K562 (cell line): ENCODE data around the gene APPL2. TPM values are rescaled to one million over a fixed set of nuclear protein-coding genes. Genes with fewer than 3 reads are reported as not detected.

Experiments
- ATAC-seq: fragments of 200-7000 bp; cut with Tn5 transposase; 3 replicates; pipeline ENCODE4 v1.9.1; 2020; ENCODE audit warnings: moderate library complexity
- BruUV-seq: library from RNA; stranded (reverse); fragments of 400-500 nt; replicated peaks from 2 replicates; lab custom pipeline; 2021; lab: Mats Ljungman, UMichigan
- CTCF ChIA-PET: fragments of 300-600 bp; formaldehyde crosslinking; extraction: SDS; loops from one replicate; lab custom pipeline; 2021; ENCODE audit warnings: low intra/inter-chr PET ratio; lab: Yijun Ruan, JAX
- POLR2A ChIA-PET: fragments of 300-600, 350-650 bp; sonication (Branson Sonifier 250); formaldehyde crosslinking; extraction: SDS; loops from one replicate; lab custom pipeline; 2021; ENCODE audit warnings: antibody characterized with exemption, inconsistent platforms; lab: Yijun Ruan, JAX
- DNase-seq, 4 experiments: peaks; one replicate each; pipeline versions ENCODE4 v3.0.0 to v3.0.0-alpha.2; 2011 to 2018; ENCODE audit warnings: low spot score in 3 of 4, mixed read lengths in 3 of 4; ENCODE audit errors: extremely low read depth in 1 of 4
- FAIRE-seq: peaks from 2 replicates; lab custom pipeline; 2011; peaks lifted over from hg19 to GRCh38; lab: Jason Lieb, UNC
- H2AFZ ChIP-seq: 2 replicates; pipeline ENCODE4 v1.6.0; 2011; ENCODE audit warnings: low read depth, low read length, control low read depth, inconsistent platforms
- H3K27ac ChIP-seq: fragments of 200-600 bp; 3 replicates; pipeline ENCODE4 v1.8.0; 2011; ENCODE audit warnings: low read depth, mild to moderate bottlenecking, control low read depth, inconsistent platforms, low read length, moderate library complexity, mixed read lengths; ENCODE audit errors: extremely low read depth
- H3K27me3 ChIP-seq, 2 experiments: fragments of 300-600 bp in 1 of 2; 2 replicates in 1 of 2; 3 replicates in 1 of 2; pipeline versions ENCODE4 v1.6.0 to v1.8.0; 2011; ENCODE audit warnings: inconsistent platforms in 2 of 2, low read length in 2 of 2, mild to moderate bottlenecking in 1 of 2, mixed read lengths in 1 of 2, moderate library complexity in 1 of 2; ENCODE audit not compliant: control insufficient read depth in 2 of 2, insufficient read depth in 2 of 2
- H3K36me3 ChIP-seq: fragments of 300-600 bp; 3 replicates; pipeline ENCODE4 v1.8.0; 2011; ENCODE audit warnings: mild to moderate bottlenecking, low read length, inconsistent platforms; ENCODE audit not compliant: control insufficient read depth, insufficient read depth
- H3K4me1 ChIP-seq, 2 experiments: fragments of 200-600 bp in 1 of 2; replicated peaks in 1 of 2; 2 replicates in 1 of 2; 3 replicates in 1 of 2; pipeline versions ENCODE4 v1.5.1 to v1.8.0; 2011; ENCODE audit warnings: inconsistent platforms in 2 of 2, low read length in 2 of 2, mild to moderate bottlenecking in 1 of 2, mixed read lengths in 1 of 2, moderate library complexity in 1 of 2; ENCODE audit not compliant: control insufficient read depth in 2 of 2, insufficient read depth in 2 of 2
- H3K4me2 ChIP-seq: 2 replicates; pipeline ENCODE4 v1.6.1; 2011; ENCODE audit warnings: low read length, control low read depth, inconsistent platforms, mixed read lengths; ENCODE audit not compliant: insufficient read depth
- H3K4me3 ChIP-seq: fragments of 200-600 bp; sonication (generic), shearing (Covaris generic); 2 replicates; pipeline ENCODE4 v1.5.1; 2016; ENCODE audit warnings: control low read depth, inconsistent platforms
- H3K79me2 ChIP-seq: fragments of 200-600 bp; 3 replicates; pipeline ENCODE4 v1.8.0; 2011; ENCODE audit warnings: low read length, inconsistent platforms; ENCODE audit not compliant: control insufficient read depth, insufficient read depth
- H3K9ac ChIP-seq, 2 experiments: 2 replicates each; pipeline versions ENCODE4 v1.6.0 to v1.6.1; 2011; ENCODE audit warnings: low read depth in 2 of 2, low read length in 2 of 2, control low read depth in 1 of 2, inconsistent platforms in 1 of 2, mild to moderate bottlenecking in 1 of 2, mixed read lengths in 1 of 2; ENCODE audit not compliant: insufficient read depth in 1 of 2
- H3K9me1 ChIP-seq: one replicate; pipeline ENCODE4 v1.6.0; 2011; ENCODE audit warnings: inconsistent platforms, mild to moderate bottlenecking, low read length, moderate library complexity; ENCODE audit not compliant: control insufficient read depth, insufficient read depth
- H3K9me3 ChIP-seq: replicated peaks from 2 replicates; pipeline ENCODE4 v1.5.1; 2011; ENCODE audit warnings: low read depth, low read length, inconsistent platforms; ENCODE audit not compliant: control insufficient read depth, insufficient read depth
- H4K20me1 ChIP-seq: replicated peaks from 2 replicates; pipeline ENCODE4 v1.6.1; 2011; ENCODE audit warnings: low read length, inconsistent platforms, mixed read lengths; ENCODE audit not compliant: control insufficient read depth, insufficient read depth
- CUX1 ChIP-seq: fragments of 200-800 bp; sonication (Bioruptor generic); IDR thresholded peaks from 2 replicates; pipeline ENCODE4 v1.6.1; 2016; ENCODE audit warnings: missing genetic modification characterization, missing compliant biosample characterization
- FOSL1 ChIP-seq: fragments of 200-800 bp; sonication (Bioruptor generic); conservative IDR thresholded peaks from 2 replicates; pipeline ENCODE4 v1.6.1; 2016; ENCODE audit warnings: missing genetic modification characterization, missing compliant biosample characterization
- JUND ChIP-seq, 2 experiments: IDR thresholded peaks; 2 replicates in 1 of 2; 3 replicates in 1 of 2; pipeline ENCODE4 v1.6.1; 2011; ENCODE audit warnings: borderline replicate concordance in 2 of 2, low read depth in 2 of 2, low read length in 2 of 2, improper control_type of control experiment in 1 of 2, missing biosample characterization in 1 of 2, missing genetic modification characterization in 1 of 2, missing genetic modification reagents in 1 of 2
- NCOR1 ChIP-seq: fragments of 450-650 bp; IDR thresholded peaks from 2 replicates; pipeline ENCODE4 v1.6.1; 2016; ENCODE audit warnings: mild to moderate bottlenecking, moderate library complexity
- RBM25 ChIP-seq: fragments of 200-400 bp; formaldehyde crosslinking; IDR thresholded peaks from 2 replicates; pipeline ENCODE4 v1.6.1; 2018; ENCODE audit warnings: low read length, low read depth, moderate library complexity; ENCODE audit not compliant: severe bottlenecking
- ZBTB12 ChIP-seq: fragments of 250-450 bp; sonication (Bioruptor Pico); IDR thresholded peaks from 2 replicates; pipeline ENCODE4 v1.4.0; 2020
- WGBS: fragments of 100-300 bp; shearing (Covaris generic); methylation state at CpG from one replicate; pipeline ENCODE4 v1.1.6; 2016; ENCODE audit warnings: low coverage, mixed read lengths; ENCODE audit not compliant: insufficient coverage; ENCODE audit errors: missing lambda C conversion rate; 5-methylcytosine and 5-hydroxymethylcytosine counted together
- in situ Hi-C: fragments of 300-500 bp; cut with MboI; formaldehyde crosslinking; loops from 4 replicates; pipeline ENCODE4 v1.15.0; 2018; ENCODE audit warnings: inconsistent platforms, mixed read lengths
- intact Hi-C: fragments of 100-400 bp; cut with micrococcal nuclease; formaldehyde crosslinking; loops from 2 replicates; pipeline ENCODE4 v1.14.2; 2022
- polyA plus RNA-seq, 8 experiments: library from polyadenylated mRNA; depleted of rRNA in 4 of 8; stranded (reverse) in 5 of 8; unstranded in 3 of 8; fragments of >200 nt; fragmentation: Nextera tagmentation in 2 of 8; fragmentation: Illumina TruSeq in 1 of 8; extraction: Ambion mirVana in 2 of 8; extraction: Trizol in 1 of 8; gene quantifications; 2 replicates each; pipeline versions ENCODE4 v1.2.1 to v1.2.3, GENCODE V29; 2011 to 2014; ENCODE audit warnings: inconsistent platforms in 1 of 8, missing spikeins in 1 of 8
- total RNA-seq, 7 experiments: library from RNA; depleted of rRNA in 6 of 7; stranded (reverse); fragments of >200 nt in 6 of 7; fragmentation: Illumina TruSeq in 2 of 7; extraction: Trizol in 2 of 7; gene quantifications; 2 replicates each; pipeline versions ENCODE4 v1.2.1 to v1.2.3, GENCODE V29; 2011 to 2021; ENCODE audit warnings: low replicate concordance in 1 of 7
- TF ChIP-seq, protein P1 (sequence below), 2 experiments: fragments of 450-650 bp in 1 of 2; sonication (generic) in 1 of 2; formaldehyde crosslinking in 1 of 2; IDR thresholded peaks in 1 of 2; conservative IDR thresholded peaks in 1 of 2; 2 replicates each; pipeline versions ENCODE4 v1.6.1 to v1.8.1; 2016 to 2023; ENCODE audit warnings: mild to moderate bottlenecking in 2 of 2, moderate library complexity in 2 of 2, inconsistent platforms in 1 of 2, missing genetic modification reagents in 1 of 2

APPL2 gene
- total and polyA plus RNA-seq, 9 of the 15 experiments (the other 6 are each of a cell fraction or from before 2014, with no cell fraction given), result 2.1 to 14.4 (median 8.2) TPM

- POLR2A ChIA-PET, result no interaction called here
- TF ChIP-seq, protein P1, sequence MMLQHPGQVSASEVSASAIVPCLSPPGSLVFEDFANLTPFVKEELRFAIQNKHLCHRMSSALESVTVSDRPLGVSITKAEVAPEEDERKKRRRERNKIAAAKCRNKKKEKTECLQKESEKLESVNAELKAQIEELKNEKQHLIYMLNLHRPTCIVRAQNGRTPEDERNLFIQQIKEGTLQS (IDR thresholded peaks at IDR 0.05), result peak; percentile 39; the same call in 1 of the 2 replicates
- TF ChIP-seq, protein P1 (CRISPR knock-in tag; conservative IDR thresholded peaks at IDR 0.05), result no peak
- no peak for TF ChIP-seq CUX1
- TF ChIP-seq FOSL1 (tag), result peak; percentile 78
- peak; percentile 48; the same call in 1 of the 2 replicates for TF ChIP-seq JUND (IDR thresholded peaks at IDR 0.05; ENCODE audit: borderline replicate concordance, low read depth, low read length)
- 0 out of 3 replicates have a peak, but pooled peaks have one; percentile 16 for TF ChIP-seq JUND (tag; IDR thresholded peaks at IDR 0.05; ENCODE audit: borderline replicate concordance, low read depth, low read length)
- TF ChIP-seq NCOR1, result no peak
- no peak for TF ChIP-seq RBM25
- no peak for TF ChIP-seq ZBTB12
- TF ChIP-seq, all 486 proteins: peak for 3
- Histone ChIP-seq H3K36me3 (no peaks in the 10 kb centered on the region), H3K27me3 (peaks cover 9 to 16% of the 10 kb centered on the region in 2 experiments), H3K4me2 (no peak overlapping the region), H3K9ac (no peak overlapping the region), H3K9me3 (no peaks in the 10 kb centered on the region), H3K79me2 (no peaks in the 10 kb centered on the region), H4K20me1 (no peaks in the 10 kb centered on the region), H3K4me3 (no peak overlapping the region), H3K4me1 (peaks cover 0 to 10% of the 10 kb centered on the region in 2 experiments; a peak in 2 of 5 replicates), H3K9me1 (no peaks in the 10 kb centered on the region), H3K27ac (no peak overlapping the region), H2AFZ (no peak overlapping the region)
- no peak for DNase-seq
- intact Hi-C loops (no loop called here), in situ Hi-C loops (no loop called here)
- no peak for FAIRE-seq
- no TSS peak for BruUV-seq
- WGBS, result 7% methylated on average over 4 of the region's 4 CpGs
- CTCF ChIA-PET, result no interaction called here
- no peak for ATAC-seq
These were observed 21.4 kb upstream of the APPL2 start for GRCh38 chr12:105257321-105257728.
